ENCODE results near the gene HNF1B. TPM values are rescaled to one million over a fixed set of nuclear protein-coding genes. Genes with fewer than 3 reads are reported as not detected.

Gene HNF1B
- total RNA-seq, 2 experiments from 2014 or later, result 1.9 TPM; not detected in 1

DNA sequence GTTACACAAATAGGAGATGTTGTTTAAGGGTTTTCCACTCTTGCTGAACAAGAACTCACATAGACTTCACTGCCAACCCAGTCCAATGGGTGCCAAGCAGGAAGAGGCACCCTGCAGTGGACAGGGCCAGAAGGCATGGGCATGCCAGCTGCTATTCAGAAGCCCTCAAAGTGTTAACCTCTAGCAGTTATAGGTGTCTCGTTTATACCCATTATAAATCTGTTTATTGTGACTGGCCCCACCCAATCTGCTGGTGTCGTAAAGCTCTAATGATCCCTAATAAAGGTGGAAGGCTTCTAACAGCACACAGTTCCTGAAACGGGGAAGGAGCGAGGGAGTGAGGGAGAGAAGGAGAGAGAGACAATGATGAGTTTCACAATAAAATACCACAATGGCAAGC, 23.9 kb downstream of the HNF1B start:
- no peaks in the 10 kb centered on the region for H3K9me3 Mint-ChIP-seq (ENCODE audit: low read depth)
- no peak overlapping the region for H3K27ac Mint-ChIP-seq
- ATAC-seq (no peak), DNase-seq (no peak)
- H3K4me3 Mint-ChIP-seq, result no peak overlapping the region
- H3K4me1 Mint-ChIP-seq, result peaks cover 10% of the 10 kb centered on the region
- CTCF ChIA-PET, result interaction anchor here (0.5 kb wide), 1 partner anchor 389 kb away, joined by 3 read pairs; no protein-coding TSS in a partner anchor
- peaks cover 29% of the 10 kb centered on the region for H3K27me3 Mint-ChIP-seq
- no peaks in the 10 kb centered on the region for H3K36me3 Mint-ChIP-seq

DNA sequence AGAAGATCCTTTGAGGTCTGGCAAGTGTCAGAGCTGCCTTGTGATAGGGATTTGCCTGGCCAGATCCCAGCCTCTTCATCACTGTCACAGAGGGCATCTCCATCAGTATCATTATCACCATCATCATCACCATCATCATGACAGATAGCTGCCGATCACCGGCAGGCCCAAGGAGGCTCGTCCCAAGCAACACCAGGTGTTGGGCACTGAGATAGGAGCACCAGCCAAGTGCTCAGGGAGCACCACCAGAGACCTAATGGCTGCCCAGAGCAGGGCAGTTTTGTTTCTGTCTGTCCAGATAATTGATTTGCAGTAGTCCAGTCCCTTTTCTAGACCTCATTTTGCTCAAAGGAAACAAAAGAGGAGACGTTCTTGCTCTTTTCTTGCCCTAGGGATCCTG, 25.0 kb downstream of the HNF1B start:
- Mint-ChIP-seq H3K27me3 (peaks cover 35% of the 10 kb centered on the region), H3K27ac (no peak overlapping the region), H3K9me3 (ENCODE audit: low read depth) (no peaks in the 10 kb centered on the region), H3K36me3 (no peaks in the 10 kb centered on the region), H3K4me3 (no peak overlapping the region), H3K4me1 (peaks cover 10% of the 10 kb centered on the region)
- CTCF ChIA-PET, result no interaction called here
- DNase-seq (no peak), ATAC-seq (no peak)

DNA sequence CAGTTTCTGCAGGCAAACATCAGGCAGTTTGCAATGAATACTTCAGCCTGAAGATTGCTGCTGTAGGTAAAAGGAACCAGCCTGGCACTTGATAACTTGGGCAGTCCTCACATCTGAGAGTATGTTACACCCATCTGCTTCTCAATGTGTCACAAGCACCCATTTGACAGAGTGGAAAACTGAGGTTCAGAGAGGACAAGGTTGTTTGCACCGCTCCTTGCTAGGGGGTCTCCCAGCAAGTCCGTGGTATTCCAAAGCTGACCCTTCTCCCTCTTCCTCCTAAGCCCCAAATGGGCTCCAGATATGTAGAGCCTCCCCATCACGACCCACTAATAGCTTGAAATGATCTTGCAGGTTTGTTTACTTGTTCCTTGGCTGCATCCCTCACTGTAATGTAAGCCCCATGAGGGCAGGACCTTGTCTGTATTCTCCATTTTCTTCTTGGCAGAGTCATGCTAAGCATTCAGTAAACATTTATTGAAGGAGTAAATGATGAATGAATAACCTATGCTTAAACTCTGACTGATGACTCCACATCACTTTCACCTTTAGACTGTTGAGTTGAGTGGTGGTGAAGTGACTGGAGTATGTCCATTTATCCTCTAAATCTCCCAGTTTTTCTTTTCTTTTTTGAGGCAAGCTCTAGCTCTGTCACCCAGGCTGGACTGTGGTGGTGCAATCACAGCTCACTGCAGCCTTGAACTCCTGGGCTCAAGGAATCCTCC, 26.4 kb downstream of the HNF1B start:
- Mint-ChIP-seq H3K36me3 (no peaks in the 10 kb centered on the region), H3K9me3 (ENCODE audit: low read depth) (no peaks in the 10 kb centered on the region), H3K27ac (no peak overlapping the region), H3K4me3 (no peak overlapping the region), H3K4me1 (peaks cover 10% of the 10 kb centered on the region), H3K27me3 (peaks cover 45% of the 10 kb centered on the region)
- DNase-seq (no peak), ATAC-seq (no peak)
- CTCF ChIA-PET, result interaction anchor here (1.1 kb wide), 1 partner anchor 97 kb away, joined by 6 read pairs; no protein-coding TSS in a partner anchor

DNA sequence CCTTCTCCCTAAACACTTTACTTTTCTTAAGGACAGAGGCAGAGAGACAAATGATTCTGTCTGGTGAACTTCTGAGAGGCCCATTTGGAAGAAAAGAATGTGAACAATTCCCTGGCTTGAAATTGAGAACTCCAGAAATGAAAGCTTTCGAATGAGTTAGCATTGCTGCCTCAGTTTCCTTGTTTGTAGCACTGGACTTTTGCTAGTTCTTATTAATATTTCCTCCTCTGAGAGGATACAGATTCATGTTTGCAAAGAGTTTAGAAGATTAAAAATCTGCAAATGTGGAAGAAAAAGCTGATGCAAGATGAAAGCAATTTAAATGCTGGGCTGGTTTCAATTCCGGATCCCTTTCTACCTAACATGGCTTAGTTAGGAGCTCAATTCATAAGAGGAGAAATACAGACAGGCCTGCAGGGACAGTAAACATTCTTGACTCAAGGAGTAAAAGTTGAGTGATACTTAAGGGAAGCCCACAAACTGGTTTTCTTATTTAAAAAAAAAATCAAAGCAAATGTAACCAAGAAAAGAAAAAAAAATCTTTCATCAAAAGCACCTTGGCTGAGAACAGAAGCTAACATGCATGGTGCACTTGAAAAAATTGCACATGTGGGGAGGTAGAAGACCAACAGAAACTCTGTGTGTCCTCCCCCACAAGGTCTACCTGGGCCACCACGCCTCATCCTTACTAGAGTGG, 27.1 kb downstream of the HNF1B start:
- Mint-ChIP-seq H3K4me3 (no peak overlapping the region), H3K27me3 (peaks cover 46% of the 10 kb centered on the region), H3K4me1 (peaks cover 10% of the 10 kb centered on the region), H3K9me3 (ENCODE audit: low read depth) (no peaks in the 10 kb centered on the region), H3K27ac (no peak overlapping the region), H3K36me3 (no peaks in the 10 kb centered on the region)
- CTCF ChIA-PET, result interaction anchor here (1.1 kb wide), 1 partner anchor 98 kb away, joined by 6 read pairs; no protein-coding TSS in a partner anchor
- ATAC-seq (no peak), DNase-seq (no peak)

DNA sequence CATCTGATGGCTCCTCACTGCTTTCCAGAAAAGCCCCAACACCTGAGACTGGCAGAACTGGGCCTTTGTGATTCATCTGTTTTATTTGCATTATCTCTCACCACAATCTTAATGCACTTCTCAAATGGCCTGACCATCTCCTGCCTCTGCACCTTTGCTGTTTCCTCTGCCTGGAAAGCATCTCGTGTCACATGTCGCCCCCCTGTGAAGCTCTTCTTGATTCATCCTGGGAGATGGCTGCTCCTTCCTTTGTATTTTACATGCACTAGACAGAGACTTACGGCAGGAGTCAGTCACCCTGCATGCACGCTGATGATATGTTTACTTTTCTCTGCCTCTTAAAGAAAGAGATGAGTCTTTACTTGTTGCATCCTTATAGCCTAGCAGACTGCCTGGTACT, 30.0 kb downstream of the HNF1B start:
- CTCF ChIA-PET, result no interaction called here
- Mint-ChIP-seq H3K9me3 (ENCODE audit: low read depth) (no peaks in the 10 kb centered on the region), H3K27me3 (peaks cover 55% of the 10 kb centered on the region)

DNA sequence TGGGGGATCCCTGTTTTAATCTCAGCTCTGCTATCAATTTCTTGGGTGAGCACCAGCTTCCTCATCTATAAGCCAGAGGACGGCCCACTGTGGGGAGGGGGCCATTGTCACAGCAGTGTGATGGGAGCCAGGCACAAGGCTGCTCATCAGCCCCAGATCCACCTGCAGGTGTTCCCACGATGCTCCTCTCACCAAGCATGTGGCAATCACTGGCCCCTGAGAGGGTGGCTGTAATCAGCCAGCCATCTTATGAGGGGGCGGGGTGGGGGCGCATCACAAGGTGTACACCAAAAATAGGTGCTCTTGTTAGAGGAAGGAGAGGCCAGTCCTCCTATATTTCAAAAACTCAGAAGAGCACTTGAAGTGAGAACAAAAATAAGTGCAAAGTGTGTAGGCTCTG, 31.2 kb downstream of the HNF1B start:
- H3K27me3 Mint-ChIP-seq, result peaks cover 53% of the 10 kb centered on the region
- no peaks in the 10 kb centered on the region for H3K9me3 Mint-ChIP-seq (ENCODE audit: low read depth)
- CTCF ChIA-PET, result interaction anchor here (1.0 kb wide), 1 partner anchor 9 kb away, joined by 3 read pairs; no protein-coding TSS in a partner anchor
- no peak for DNase-seq
- peaks cover 13% of the 10 kb centered on the region for H3K4me1 Mint-ChIP-seq
- no peak overlapping the region for H3K4me3 Mint-ChIP-seq
- ATAC-seq, result no peak
- no peak overlapping the region for H3K27ac Mint-ChIP-seq
- no peaks in the 10 kb centered on the region for H3K36me3 Mint-ChIP-seq

More for the DNA sequence above, 30.0 kb downstream of the HNF1B start:
- DNase-seq (no peak), ATAC-seq (no peak)
- Mint-ChIP-seq H3K4me1 (peaks cover 11% of the 10 kb centered on the region), H3K36me3 (no peaks in the 10 kb centered on the region), H3K27ac (no peak overlapping the region), H3K4me3 (no peak overlapping the region)

DNA sequence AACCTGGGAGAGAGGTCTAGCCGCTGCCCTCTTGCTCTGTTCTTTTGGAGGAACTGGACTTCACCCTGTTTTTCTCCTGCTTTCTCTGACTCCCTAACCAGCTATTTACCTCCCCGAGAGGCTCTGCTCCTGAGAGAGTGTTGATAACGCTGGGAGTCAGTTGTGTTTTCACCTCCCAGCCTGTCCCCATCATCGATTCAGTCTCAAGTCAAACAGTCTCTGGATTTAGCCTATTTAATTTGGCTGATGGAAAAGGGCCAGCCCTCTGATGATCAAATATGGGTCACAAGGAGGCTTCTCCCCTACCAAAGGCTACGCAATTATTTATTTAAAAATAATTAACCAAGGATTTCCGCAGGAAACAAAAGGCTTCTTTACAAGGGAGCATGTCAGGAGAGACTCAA, 31.8 kb downstream of the HNF1B start:
- no peaks in the 10 kb centered on the region for H3K36me3 Mint-ChIP-seq
- DNase-seq, result no peak
- H3K4me3 Mint-ChIP-seq, result no peak overlapping the region
- CTCF ChIA-PET, result interaction anchor here (1.1 kb wide), 1 partner anchor 58 kb away, joined by 3 read pairs; no protein-coding TSS in a partner anchor
- no peaks in the 10 kb centered on the region for H3K9me3 Mint-ChIP-seq (ENCODE audit: low read depth)
- H3K4me1 Mint-ChIP-seq, result peaks cover 10% of the 10 kb centered on the region
- ATAC-seq, result no peak
- peaks cover 56% of the 10 kb centered on the region for H3K27me3 Mint-ChIP-seq
- H3K27ac Mint-ChIP-seq, result no peak overlapping the region

DNA sequence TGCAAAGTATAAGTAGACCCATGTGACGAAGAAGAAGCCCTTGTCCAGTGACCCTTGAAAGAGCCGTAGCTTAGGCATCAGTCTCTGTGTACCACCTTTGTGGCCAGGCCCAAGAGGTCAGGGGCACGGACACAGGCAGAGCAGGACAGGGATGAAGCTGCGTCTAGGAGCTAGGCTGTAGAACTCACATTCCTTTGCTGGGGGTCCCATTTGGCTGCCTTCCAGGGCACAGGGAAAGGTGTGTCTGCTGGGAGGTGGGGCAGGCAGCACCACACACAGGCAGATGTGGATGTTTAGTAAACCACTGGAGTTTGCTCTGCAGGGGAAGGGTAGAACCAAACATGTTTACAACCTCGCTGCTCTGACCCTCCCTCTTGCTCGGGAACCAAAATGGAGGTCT, 33.7 kb downstream of the HNF1B start:
- Mint-ChIP-seq H3K4me1 (peaks cover 3% of the 10 kb centered on the region), H3K36me3 (no peaks in the 10 kb centered on the region), H3K9me3 (ENCODE audit: low read depth) (no peaks in the 10 kb centered on the region), H3K4me3 (no peak overlapping the region), H3K27me3 (peaks cover 57% of the 10 kb centered on the region), H3K27ac (no peak overlapping the region)
- CTCF ChIA-PET, result interaction anchor here (2.3 kb wide), 1 partner anchor 80 kb away, joined by 6 read pairs; no protein-coding TSS in a partner anchor
- no peak for ATAC-seq
- no peak for DNase-seq

DNA sequence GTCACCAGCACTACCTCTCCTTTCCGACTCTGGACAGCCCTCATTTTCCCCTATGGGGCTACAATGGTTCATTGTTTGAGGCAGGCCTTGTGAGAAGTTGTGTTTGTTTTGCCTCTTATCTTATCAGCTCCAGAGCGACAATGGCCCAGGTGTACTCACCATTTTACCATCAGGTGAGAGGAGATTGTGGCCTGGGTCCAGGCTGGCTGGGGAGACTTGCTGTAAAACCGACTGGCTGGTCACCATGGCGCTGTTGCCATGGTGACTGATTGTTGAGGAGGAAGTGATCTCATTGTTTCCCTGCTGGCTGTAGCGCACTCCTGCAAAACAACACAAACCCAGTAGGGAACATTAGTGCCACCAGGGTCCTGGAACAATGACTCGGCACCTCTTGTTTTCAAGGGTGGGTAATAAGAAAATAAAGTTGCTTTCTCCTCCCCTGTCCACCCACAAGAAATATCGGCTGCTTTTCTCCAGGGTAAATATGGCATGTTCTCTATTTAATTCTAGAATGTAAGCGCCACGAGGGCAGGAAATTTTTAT, 34.4 kb downstream of the HNF1B start:
- ATAC-seq (no peak), DNase-seq (no peak)
- Mint-ChIP-seq H3K4me3 (no peak overlapping the region), H3K27me3 (peaks cover 61% of the 10 kb centered on the region), H3K9me3 (ENCODE audit: low read depth) (no peaks in the 10 kb centered on the region), H3K27ac (no peak overlapping the region), H3K4me1 (peaks cover 3% of the 10 kb centered on the region), H3K36me3 (no peaks in the 10 kb centered on the region)
- CTCF ChIA-PET, result interaction anchor here (2.3 kb wide), 1 partner anchor 80 kb away, joined by 6 read pairs; no protein-coding TSS in a partner anchor

DNA sequence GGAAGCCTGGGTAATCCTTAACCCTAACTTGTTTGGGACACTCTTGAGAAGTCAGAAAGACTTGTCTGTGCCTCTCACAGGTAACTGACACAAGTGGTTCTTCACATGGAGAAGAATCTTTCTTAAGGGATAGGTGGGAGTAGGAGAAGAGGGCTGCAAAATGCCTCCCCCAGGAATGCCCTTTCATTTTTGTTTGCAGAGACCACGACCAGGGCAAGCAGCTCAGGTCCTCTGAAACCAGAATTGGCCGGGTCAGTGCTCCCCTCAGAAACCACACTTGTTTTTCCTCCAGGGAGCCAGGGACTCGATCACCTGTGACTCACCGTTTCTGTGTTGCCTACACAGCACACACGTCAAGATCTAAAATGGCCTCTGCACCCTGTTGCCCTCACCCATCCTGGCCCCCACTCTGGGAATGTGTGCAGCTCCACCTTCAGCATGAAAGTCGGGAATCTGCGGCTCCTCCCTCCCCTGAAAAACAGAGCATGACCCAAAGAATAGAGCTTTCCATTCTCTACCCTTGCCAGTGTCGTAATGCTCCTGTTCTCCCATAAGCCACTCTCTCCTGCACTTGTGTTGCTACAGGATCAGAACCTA, 36.1 kb downstream of the HNF1B start:
- Mint-ChIP-seq H3K36me3 (no peaks in the 10 kb centered on the region), H3K4me1 (peaks cover 3% of the 10 kb centered on the region), H3K4me3 (no peak overlapping the region), H3K27me3 (peaks cover 66% of the 10 kb centered on the region), H3K27ac (no peak overlapping the region), H3K9me3 (ENCODE audit: low read depth) (no peaks in the 10 kb centered on the region)
- ATAC-seq, result no peak
- no peak for DNase-seq
- CTCF ChIA-PET, result no interaction called here

DNA sequence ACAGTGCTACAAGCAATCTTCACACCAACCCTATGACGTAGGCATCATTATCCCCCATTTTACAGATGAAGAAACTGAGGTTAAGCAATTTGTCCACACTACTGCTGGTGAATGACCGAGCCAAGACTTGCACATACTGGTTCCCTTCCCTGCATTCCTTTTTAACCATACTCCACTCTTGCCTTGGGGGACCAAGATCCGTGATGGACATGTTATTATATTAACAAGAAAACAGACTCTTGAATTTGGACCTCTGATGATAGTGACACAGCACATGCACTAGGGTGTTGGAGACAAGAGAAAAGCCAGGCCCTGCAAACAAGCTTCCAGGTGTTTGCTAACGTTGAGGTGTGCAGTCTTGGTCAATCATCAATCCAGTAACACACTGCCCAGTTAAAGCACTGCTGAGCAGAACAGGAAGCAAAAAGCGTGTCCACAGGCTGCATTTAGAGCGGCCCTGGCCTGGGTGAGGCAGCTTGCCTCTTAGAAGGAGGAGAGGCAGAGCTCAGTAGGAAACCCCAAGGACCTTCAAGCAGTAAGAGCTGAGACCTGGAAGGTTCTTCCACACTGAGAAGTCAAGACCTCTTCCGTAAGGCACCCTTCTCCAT, 36.7 kb downstream of the HNF1B start:
- Mint-ChIP-seq H3K9me3 (ENCODE audit: low read depth) (no peaks in the 10 kb centered on the region), H3K27ac (no peak overlapping the region), H3K36me3 (no peaks in the 10 kb centered on the region), H3K4me3 (no peak overlapping the region), H3K27me3 (peaks cover 68% of the 10 kb centered on the region), H3K4me1 (peaks cover 3% of the 10 kb centered on the region)
- ATAC-seq, result no peak
- no peak for DNase-seq
- CTCF ChIA-PET, result no interaction called here

DNA sequence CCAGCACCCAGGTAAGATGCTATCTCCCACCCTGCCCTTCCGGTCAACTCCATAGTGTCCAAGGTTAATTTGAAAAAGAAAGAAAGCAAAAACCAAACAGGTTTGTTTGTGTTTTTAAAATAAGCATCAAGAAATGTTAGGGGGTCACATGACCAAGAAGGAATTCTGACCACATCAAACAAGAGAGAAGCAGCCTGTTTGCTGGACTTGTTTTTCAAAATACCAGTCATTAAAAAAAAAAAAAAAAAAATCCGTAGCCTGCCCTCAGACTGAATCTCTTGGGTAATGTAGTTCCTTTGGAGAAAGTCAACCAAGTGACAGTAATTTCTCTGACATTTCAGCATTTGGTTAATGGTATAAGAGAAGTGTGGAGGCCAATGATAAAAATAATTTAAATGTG, 38.4 kb downstream of the HNF1B start:
- Mint-ChIP-seq H3K27me3 (peaks cover 62% of the 10 kb centered on the region), H3K4me3 (no peak overlapping the region), H3K4me1 (peaks cover 4% of the 10 kb centered on the region), H3K36me3 (no peaks in the 10 kb centered on the region), H3K9me3 (ENCODE audit: low read depth) (no peaks in the 10 kb centered on the region), H3K27ac (no peak overlapping the region)
- DNase-seq, result no peak
- CTCF ChIA-PET, result no interaction called here
- no peak for ATAC-seq

DNA sequence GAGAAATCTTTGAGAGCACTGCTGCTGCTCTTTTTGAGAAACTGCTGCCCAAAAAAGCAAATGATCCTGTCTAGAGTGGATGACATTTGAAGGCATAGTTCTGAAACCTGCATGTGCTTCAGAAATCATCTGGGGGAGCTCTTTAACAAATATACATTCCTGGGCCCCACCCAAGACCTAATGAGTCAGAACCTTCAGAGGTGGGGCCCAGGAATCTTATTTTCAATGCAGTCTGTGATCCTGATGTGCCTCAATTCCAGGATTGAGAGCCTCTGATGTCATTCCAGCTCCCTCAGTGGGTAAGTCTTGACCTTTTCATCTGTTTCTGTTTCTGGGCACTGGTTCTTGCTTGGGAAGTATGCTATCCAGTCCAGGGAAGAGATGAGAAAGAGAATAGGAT, 42.3 kb downstream of the HNF1B start:
- no peaks in the 10 kb centered on the region for H3K9me3 Mint-ChIP-seq (ENCODE audit: low read depth)
- no peak for ATAC-seq
- CTCF ChIA-PET, result interaction anchor here (1.3 to 2.7 kb wide), 3 partner anchors 67 to 113 kb away, joined by 3 to 18 read pairs (median 12); no protein-coding TSS in a partner anchor

More for the DNA sequence above, 42.3 kb downstream of the HNF1B start:
- no peak overlapping the region for H3K27ac Mint-ChIP-seq
- H3K27me3 Mint-ChIP-seq, result peaks cover 52% of the 10 kb centered on the region
- H3K36me3 Mint-ChIP-seq, result no peaks in the 10 kb centered on the region
- no peak overlapping the region for H3K4me3 Mint-ChIP-seq
- no peak for DNase-seq
- H3K4me1 Mint-ChIP-seq, result peaks cover 17% of the 10 kb centered on the region
